ENCODE measurements around the gene SRBD1. TPM values are rescaled to one million over a fixed set of nuclear protein-coding genes. Genes with fewer than 3 reads are reported as not detected.
A peak's percentile ranks its signal among the peaks of the same experiment; 100 is the strongest.

The SRBD1 gene
- total and polyA plus RNA-seq, 2 experiments from 2014 or later = 27.4 to 46.3 TPM

- H3K27me3 ChIP-seq (ENCODE audit: insufficient read depth) = no peaks in the 10 kb centered on the region
- H3K4me3 Mint-ChIP-seq = no peak overlapping the region
- H3K36me3 Mint-ChIP-seq (ENCODE audit: low read depth) = no peaks in the 10 kb centered on the region; the same call in 2 of the 3 replicates
- ATAC-seq (no peak), DNase-seq (ENCODE audit: low spot score) (no peak)
- no peaks in the 10 kb centered on the region; the same call in 2 of the 3 replicates for H3K9me3 Mint-ChIP-seq
- no peaks in the 10 kb centered on the region for H3K36me3 ChIP-seq (ENCODE audit: insufficient read depth)
- no peaks in the 10 kb centered on the region for H4K20me1 ChIP-seq (replicated peaks; ENCODE audit: insufficient read depth)
- H3K4me2 ChIP-seq = no peak overlapping the region
- H3K27ac ChIP-seq (ENCODE audit: low read depth) = no peak overlapping the region
- H3K4me3 ChIP-seq = no peak overlapping the region
- H3K4me1 ChIP-seq (ENCODE audit: insufficient read depth) = 0 out of 2 replicates have a peak, but pooled peaks cover 5% of the 10 kb centered on the region
- H2AFZ ChIP-seq = 0 out of 2 replicates have a peak overlapping the region, but pooled peaks have one; percentile 32
- TF ChIP-seq ZNF114 (CRISPR knock-in tag; IDR thresholded peaks at IDR 0.05) (no peak), ZNF462 (CRISPR knock-in tag; IDR thresholded peaks at IDR 0.05) (no peak), JUNB (IDR thresholded peaks at IDR 0.05; ENCODE audit: unreplicated experiment) (no peak), EZH2 (IDR thresholded peaks at IDR 0.05; ENCODE audit: low read depth, unreplicated experiment) (no peak), ZNF331 (CRISPR knock-in tag; IDR thresholded peaks at IDR 0.05; ENCODE audit: low read depth) (no peak), EZH2phosphoT487 (IDR thresholded peaks at IDR 0.05; ENCODE audit: unreplicated experiment) (no peak), CREB1 (CRISPR knock-in tag; IDR thresholded peaks at IDR 0.05; ENCODE audit: low read depth) (no peak), CTCF (conservative IDR thresholded peaks at IDR 0.05; ENCODE audit: low read depth in 2 of 2) (no peak), NANOG (IDR thresholded peaks at IDR 0.05; ENCODE audit: borderline replicate concordance) (no peak), POLR2AphosphoS5 (IDR thresholded peaks at IDR 0.05; ENCODE audit: low read depth) (no peak), STAT1 (IDR thresholded peaks at IDR 0.05; ENCODE audit: unreplicated experiment) (no peak)
- TF ChIP-seq, protein P1, sequence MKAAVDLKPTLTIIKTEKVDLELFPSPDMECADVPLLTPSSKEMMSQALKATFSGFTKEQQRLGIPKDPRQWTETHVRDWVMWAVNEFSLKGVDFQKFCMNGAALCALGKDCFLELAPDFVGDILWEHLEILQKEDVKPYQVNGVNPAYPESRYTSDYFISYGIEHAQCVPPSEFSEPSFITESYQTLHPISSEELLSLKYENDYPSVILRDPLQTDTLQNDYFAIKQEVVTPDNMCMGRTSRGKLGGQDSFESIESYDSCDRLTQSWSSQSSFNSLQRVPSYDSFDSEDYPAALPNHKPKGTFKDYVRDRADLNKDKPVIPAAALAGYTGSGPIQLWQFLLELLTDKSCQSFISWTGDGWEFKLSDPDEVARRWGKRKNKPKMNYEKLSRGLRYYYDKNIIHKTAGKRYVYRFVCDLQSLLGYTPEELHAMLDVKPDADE (IDR thresholded peaks at IDR 0.05) = no peak
- TF ChIP-seq, protein P2, sequence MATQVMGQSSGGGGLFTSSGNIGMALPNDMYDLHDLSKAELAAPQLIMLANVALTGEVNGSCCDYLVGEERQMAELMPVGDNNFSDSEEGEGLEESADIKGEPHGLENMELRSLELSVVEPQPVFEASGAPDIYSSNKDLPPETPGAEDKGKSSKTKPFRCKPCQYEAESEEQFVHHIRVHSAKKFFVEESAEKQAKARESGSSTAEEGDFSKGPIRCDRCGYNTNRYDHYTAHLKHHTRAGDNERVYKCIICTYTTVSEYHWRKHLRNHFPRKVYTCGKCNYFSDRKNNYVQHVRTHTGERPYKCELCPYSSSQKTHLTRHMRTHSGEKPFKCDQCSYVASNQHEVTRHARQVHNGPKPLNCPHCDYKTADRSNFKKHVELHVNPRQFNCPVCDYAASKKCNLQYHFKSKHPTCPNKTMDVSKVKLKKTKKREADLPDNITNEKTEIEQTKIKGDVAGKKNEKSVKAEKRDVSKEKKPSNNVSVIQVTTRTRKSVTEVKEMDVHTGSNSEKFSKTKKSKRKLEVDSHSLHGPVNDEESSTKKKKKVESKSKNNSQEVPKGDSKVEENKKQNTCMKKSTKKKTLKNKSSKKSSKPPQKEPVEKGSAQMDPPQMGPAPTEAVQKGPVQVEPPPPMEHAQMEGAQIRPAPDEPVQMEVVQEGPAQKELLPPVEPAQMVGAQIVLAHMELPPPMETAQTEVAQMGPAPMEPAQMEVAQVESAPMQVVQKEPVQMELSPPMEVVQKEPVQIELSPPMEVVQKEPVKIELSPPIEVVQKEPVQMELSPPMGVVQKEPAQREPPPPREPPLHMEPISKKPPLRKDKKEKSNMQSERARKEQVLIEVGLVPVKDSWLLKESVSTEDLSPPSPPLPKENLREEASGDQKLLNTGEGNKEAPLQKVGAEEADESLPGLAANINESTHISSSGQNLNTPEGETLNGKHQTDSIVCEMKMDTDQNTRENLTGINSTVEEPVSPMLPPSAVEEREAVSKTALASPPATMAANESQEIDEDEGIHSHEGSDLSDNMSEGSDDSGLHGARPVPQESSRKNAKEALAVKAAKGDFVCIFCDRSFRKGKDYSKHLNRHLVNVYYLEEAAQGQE (IDR thresholded peaks at IDR 0.05; ENCODE audit: unreplicated experiment) = no peak
- no peak overlapping the region for H3K27ac Mint-ChIP-seq
- H3K79me2 ChIP-seq (replicated peaks; ENCODE audit: insufficient read depth) = no peaks in the 10 kb centered on the region
- peaks cover 3% of the 10 kb centered on the region for H3K27me3 Mint-ChIP-seq (ENCODE audit: insufficient read depth, low read depth, poor library complexity)
- peaks cover 18% of the 10 kb centered on the region for H3K4me1 Mint-ChIP-seq
- no peaks in the 10 kb centered on the region for H3F3A ChIP-seq (replicated peaks; ENCODE audit: low read depth)
- peaks cover 37% of the 10 kb centered on the region for H3K9me2 ChIP-seq (ENCODE audit: insufficient read depth)
Measured at GRCh38 chr2:45353879-45354278, 257.2 kb downstream of the SRBD1 start.
